SK-N-SH treated with all-trans-retinoic acid at 6 μM for 48 hours (cell line): ENCODE data around the gene DPYSL5.

Source experiments
- ATAC-seq: fragments of 200-7000 bp; cut with Tn5 transposase; 3 replicates; pipeline ENCODE4 v1.9.1; 2020; ENCODE audit warnings: mild to moderate bottlenecking, moderate library complexity
- ARNTL ChIP-seq: fragments of 450-650 bp; formaldehyde crosslinking; IDR thresholded peaks from 2 replicates; pipeline ENCODE4 v1.5.0; 2020; ENCODE audit warnings: low read depth, mild to moderate bottlenecking, moderate library complexity, borderline replicate concordance
- BACH2 ChIP-seq: fragments of 250-450 bp; sonication (Bioruptor Pico); IDR thresholded peaks from 2 replicates; pipeline ENCODE4 v1.9.0; 2021; ENCODE audit warnings: mild to moderate bottlenecking, borderline replicate concordance
- CSDC2 ChIP-seq: fragments of 250-450 bp; sonication (Bioruptor Pico); IDR thresholded peaks from 2 replicates; pipeline ENCODE4 v1.5.0; 2020; ENCODE audit warnings: mild to moderate bottlenecking, moderate library complexity
- CSRNP3 ChIP-seq: fragments of 250-450 bp; sonication (Bioruptor Pico); IDR thresholded peaks from 2 replicates; pipeline ENCODE4 v1.5.1; 2021; ENCODE audit warnings: mild to moderate bottlenecking, moderate library complexity
- ISL1 ChIP-seq: fragments of 250-450 bp; sonication (Bioruptor Pico); IDR thresholded peaks from 2 replicates; pipeline ENCODE4 v2.1.2; 2022; ENCODE audit warnings: mild to moderate bottlenecking, moderate library complexity
- OSR1 ChIP-seq: fragments of 250-450 bp; sonication (Bioruptor Pico); IDR thresholded peaks from 2 replicates; pipeline ENCODE4 v1.8.0; 2022; ENCODE audit warnings: moderate library complexity, mild to moderate bottlenecking, inconsistent platforms
- PATZ1 ChIP-seq: fragments of 250-450 bp; sonication (Bioruptor Pico); IDR thresholded peaks from 2 replicates; pipeline ENCODE4 v1.8.0; 2020; ENCODE audit warnings: mild to moderate bottlenecking, moderate library complexity, borderline replicate concordance
- POU6F1 ChIP-seq: fragments of 250-450 bp; sonication (Bioruptor Pico); IDR thresholded peaks from 2 replicates; pipeline ENCODE4 v1.8.0; 2021; ENCODE audit warnings: low read depth, mild to moderate bottlenecking, moderate library complexity, borderline replicate concordance
- PPARA ChIP-seq: fragments of 250-450 bp; sonication (Bioruptor Pico); IDR thresholded peaks from 2 replicates; pipeline ENCODE4 v1.5.0; 2020; ENCODE audit warnings: mild to moderate bottlenecking, borderline replicate concordance
- TCF4 ChIP-seq: fragments of 250-450 bp; sonication (Bioruptor Pico); IDR thresholded peaks from 2 replicates; pipeline ENCODE4 v1.8.0; 2021; ENCODE audit warnings: mild to moderate bottlenecking, moderate library complexity, borderline replicate concordance
- TSHZ2 ChIP-seq: fragments of 250-450 bp; sonication (Bioruptor Pico); IDR thresholded peaks from 2 replicates; pipeline ENCODE4 v1.5.0; 2020; ENCODE audit warnings: mild to moderate bottlenecking, moderate library complexity
- ZC3H10 ChIP-seq: fragments of 250-450 bp; sonication (Bioruptor Pico); IDR thresholded peaks from 2 replicates; pipeline ENCODE4 v1.5.1; 2021; ENCODE audit warnings: mild to moderate bottlenecking, moderate library complexity
- ZFP3 ChIP-seq: fragments of 250-450 bp; sonication (Bioruptor Pico); IDR thresholded peaks from 2 replicates; pipeline ENCODE4 v1.5.0; 2020; ENCODE audit warnings: mild to moderate bottlenecking, moderate library complexity
- ZFP30 ChIP-seq: fragments of 450-650 bp; formaldehyde crosslinking; IDR thresholded peaks from 2 replicates; pipeline ENCODE4 v1.5.0; 2022; ENCODE audit warnings: mild to moderate bottlenecking, moderate library complexity
- ZNF565 ChIP-seq: fragments of 450-650 bp; formaldehyde crosslinking; conservative IDR thresholded peaks from 2 replicates; pipeline ENCODE4 v1.5.0; 2020; ENCODE audit warnings: low read depth, mild to moderate bottlenecking, moderate library complexity
- ZNF70 ChIP-seq: fragments of 450-650 bp; formaldehyde crosslinking; IDR thresholded peaks from 2 replicates; pipeline ENCODE4 v1.5.0; 2020; ENCODE audit warnings: mild to moderate bottlenecking, moderate library complexity
- TF ChIP-seq, protein P1 (sequence below): fragments of 250-450 bp; sonication (Bioruptor Pico); IDR thresholded peaks from 2 replicates; pipeline ENCODE4 v1.5.1; 2020; ENCODE audit warnings: low read depth, mild to moderate bottlenecking, moderate library complexity

The DPYSL5 gene

GRCh38 chr2:26913999-26914658 is 66.2 kb downstream of the DPYSL5 start (continued):
- no peak for TF ChIP-seq PATZ1
- no peak for TF ChIP-seq CSDC2 (CRISPR knock-in tag)
- TF ChIP-seq ZC3H10 = no peak
- no peak for TF ChIP-seq OSR1 (CRISPR knock-in tag)
- TF ChIP-seq PPARA (CRISPR knock-in tag) = no peak
- TF ChIP-seq ZNF565 (CRISPR knock-in tag) = no peak
- TF ChIP-seq ZNF70 = no peak
- TF ChIP-seq ZFP30 = no peak
- no peak for TF ChIP-seq BACH2 (CRISPR knock-in tag)

DNA sequence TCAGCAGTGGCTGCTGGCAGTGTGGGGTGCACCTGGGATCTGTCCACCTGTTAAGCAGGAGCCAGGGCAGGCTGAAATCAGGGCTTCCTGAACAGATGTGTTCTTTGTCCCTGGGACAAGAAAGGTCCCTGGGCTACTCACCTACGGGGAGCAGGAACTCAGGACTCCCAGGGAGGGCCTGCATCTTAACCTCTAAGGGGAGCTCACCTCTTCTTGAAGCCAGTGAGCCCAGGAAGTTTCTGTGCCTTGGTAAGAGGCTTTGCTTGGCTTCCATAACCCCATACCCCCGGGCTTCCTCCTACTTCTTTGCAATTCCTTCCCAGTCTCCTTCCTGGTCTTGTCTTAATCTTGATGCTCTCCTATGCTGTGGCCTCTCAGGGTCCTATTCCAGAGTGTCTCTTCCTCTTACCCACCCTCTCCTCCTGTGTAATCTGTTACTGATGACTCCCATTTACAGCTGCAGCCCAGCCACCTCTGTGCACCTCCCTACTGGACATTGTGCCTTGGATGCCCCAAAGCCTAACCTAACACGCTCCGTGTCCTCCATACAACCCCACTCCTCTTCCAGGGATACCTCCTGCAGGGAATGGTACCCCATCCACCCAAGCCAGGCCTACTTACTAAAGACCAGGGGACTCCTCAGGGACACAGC is 66.9 kb downstream of the DPYSL5 start:
- ATAC-seq = no peak

GRCh38 chr2:26915316-26915715 is 67.4 kb downstream of the DPYSL5 start:
- TF ChIP-seq CSRNP3 (CRISPR knock-in tag) (no peak), ZNF70 (no peak), POU6F1 (CRISPR knock-in tag) (no peak), ZNF565 (CRISPR knock-in tag) (no peak), ARNTL (CRISPR knock-in tag) (no peak), BACH2 (CRISPR knock-in tag) (no peak), CSDC2 (CRISPR knock-in tag) (no peak), ZC3H10 (no peak), TCF4 (no peak), ISL1 (CRISPR knock-in tag) (no peak), TSHZ2 (CRISPR knock-in tag) (no peak), ZFP30 (no peak)
- TF ChIP-seq, protein P1, sequence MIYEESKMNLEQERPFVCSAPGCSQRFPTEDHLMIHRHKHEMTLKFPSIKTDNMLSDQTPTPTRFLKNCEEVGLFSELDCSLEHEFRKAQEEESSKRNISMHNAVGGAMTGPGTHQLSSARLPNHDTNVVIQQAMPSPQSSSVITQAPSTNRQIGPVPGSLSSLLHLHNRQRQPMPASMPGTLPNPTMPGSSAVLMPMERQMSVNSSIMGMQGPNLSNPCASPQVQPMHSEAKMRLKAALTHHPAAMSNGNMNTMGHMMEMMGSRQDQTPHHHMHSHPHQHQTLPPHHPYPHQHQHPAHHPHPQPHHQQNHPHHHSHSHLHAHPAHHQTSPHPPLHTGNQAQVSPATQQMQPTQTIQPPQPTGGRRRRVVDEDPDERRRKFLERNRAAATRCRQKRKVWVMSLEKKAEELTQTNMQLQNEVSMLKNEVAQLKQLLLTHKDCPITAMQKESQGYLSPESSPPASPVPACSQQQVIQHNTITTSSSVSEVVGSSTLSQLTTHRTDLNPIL (CRISPR knock-in tag) = no peak
- no peak for ATAC-seq

More for the DNA sequence above, 66.9 kb downstream of the DPYSL5 start:
- TF ChIP-seq ZNF70 (no peak), ZFP3 (CRISPR knock-in tag) (no peak), POU6F1 (CRISPR knock-in tag) (no peak), BACH2 (CRISPR knock-in tag) (no peak), PPARA (CRISPR knock-in tag) (no peak), OSR1 (CRISPR knock-in tag) (no peak)
